Smooth muscle cell (in vitro differentiated cells): ENCODE results near the gene MAEA. TPM values are rescaled to one million over a fixed set of nuclear protein-coding genes. Genes with fewer than 3 reads are reported as not detected.

Experiments used
- DNase-seq: peaks from one replicate; lab custom pipeline; 2025; ENCODE audit not compliant: unreplicated experiment; lab: John Stamatoyannopoulos, UW
- H2AFZ ChIP-seq: fragments of 200-600 bp; sonication (generic); 2 replicates; pipeline ENCODE4 v1.6.0; 2016; ENCODE audit warnings: antibody characterized with exemption, low read depth, mild to moderate bottlenecking
- H3F3A ChIP-seq: fragments of 200-600 bp; sonication (generic); 2 replicates; pipeline ENCODE4 v1.6.0; 2017; ENCODE audit warnings: antibody characterized with exemption, low read depth
- H3K27ac ChIP-seq: fragments of 200-600 bp; sonication (generic); 2 replicates; pipeline ENCODE4 v1.5.1; 2016; ENCODE audit warnings: low read depth, mild to moderate bottlenecking
- H3K27me3 ChIP-seq: fragments of 200-600 bp; sonication (generic); 2 replicates; pipeline ENCODE4 v1.6.1; 2016; ENCODE audit warnings: low read depth, mild to moderate bottlenecking
- H3K36me3 ChIP-seq: fragments of 200-600 bp; sonication (generic); 2 replicates; pipeline ENCODE4 v1.5.1; 2016; ENCODE audit warnings: low read depth
- H3K4me1 ChIP-seq: fragments of 200-600 bp; sonication (generic); 2 replicates; pipeline ENCODE4 v1.5.1; 2016; ENCODE audit warnings: low read depth
- H3K4me2 ChIP-seq: fragments of 200-600 bp; sonication (generic); 2 replicates; pipeline ENCODE4 v1.6.0; 2016; ENCODE audit warnings: mild to moderate bottlenecking
- H3K4me3 ChIP-seq: fragments of 200-600 bp; sonication (generic); 2 replicates; pipeline ENCODE4 v1.5.1; 2016; ENCODE audit warnings: mild to moderate bottlenecking
- H3K79me2 ChIP-seq: fragments of 200-600 bp; sonication (generic); 2 replicates; pipeline ENCODE4 v1.6.0; 2016; ENCODE audit warnings: low read depth, mild to moderate bottlenecking
- H3K9ac ChIP-seq: fragments of 200-600 bp; sonication (generic); 2 replicates; pipeline ENCODE4 v1.6.0; 2016; ENCODE audit warnings: low read depth
- H3K9me3 ChIP-seq: fragments of 200-600 bp; sonication (generic); replicated peaks from 2 replicates; pipeline ENCODE4 v1.5.1; 2016; ENCODE audit warnings: low read depth
- H4K20me1 ChIP-seq: fragments of 200-600 bp; sonication (generic); 2 replicates; pipeline ENCODE4 v1.6.0; 2016; ENCODE audit warnings: low read depth
- WGBS: methylation state at CpG from one replicate; pipeline ENCODE4 v1.1.7; 2016; ENCODE audit warnings: low lambda C conversion rate; 5-methylcytosine and 5-hydroxymethylcytosine counted together
- polyA plus RNA-seq: library from polyadenylated mRNA; unstranded; fragments of >200 nt; fragmentation: Nextera tagmentation; extraction: Ambion mirVana; gene quantifications from 2 replicates; pipeline ENCODE4 v1.2.1, GENCODE V29; 2016
- total RNA-seq: library from RNA; depleted of rRNA; stranded (reverse); fragments of >200 nt; gene quantifications from 2 replicates; pipeline ENCODE4 v1.2.3, GENCODE V29; 2014
- TF ChIP-seq, protein P1 (sequence below): fragments of 200-600 bp; sonication (generic); IDR thresholded peaks from 2 replicates; pipeline ENCODE4 v1.5.1; 2017; ENCODE audit warnings: borderline replicate concordance, mild to moderate bottlenecking, antibody characterized with exemption; ENCODE audit not compliant: insufficient read depth, poor library complexity, severe bottlenecking

The MAEA gene
- total and polyA plus RNA-seq, 2 experiments from 2014 or later: 48.0 to 48.2 TPM

DNA sequence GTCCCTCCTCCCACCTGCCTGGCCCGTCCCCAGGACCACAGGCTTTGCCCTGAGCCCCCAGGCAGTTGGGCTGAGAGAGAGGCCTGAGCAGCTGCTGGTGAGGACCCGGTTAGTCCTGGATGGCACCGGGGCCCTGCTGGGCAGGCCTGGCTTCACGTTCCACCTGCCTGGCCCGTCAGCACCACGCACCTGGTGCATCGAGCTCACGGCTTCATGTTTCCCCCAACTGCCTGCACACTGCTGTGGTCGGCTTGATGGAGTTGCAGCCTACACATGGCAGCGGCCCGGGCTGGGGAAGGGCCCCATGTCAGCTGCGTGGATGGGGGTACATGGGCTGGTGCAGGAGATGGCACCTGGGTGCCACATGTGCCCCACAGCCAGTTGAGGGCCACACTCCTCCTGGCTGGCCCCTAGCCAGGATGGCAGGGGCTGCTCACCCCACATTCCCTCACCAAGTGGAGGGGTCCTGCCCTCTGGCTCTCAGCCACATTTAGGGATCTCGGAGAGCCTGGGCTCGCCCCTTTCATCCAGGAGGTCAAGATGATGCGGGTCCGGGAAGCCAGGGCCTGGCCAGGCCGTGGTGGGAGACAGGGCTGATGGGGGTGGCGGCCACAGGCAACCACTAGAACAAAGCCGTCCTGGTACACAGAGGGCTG, 88.0 kb downstream of the MAEA start:
- Histone ChIP-seq H3K9me3 (no peaks in the 10 kb centered on the region), H3K4me3 (no peak overlapping the region), H3K27ac (no peak overlapping the region), H3K9ac (no peak overlapping the region), H4K20me1 (no peaks in the 10 kb centered on the region), H3F3A (no peaks in the 10 kb centered on the region), H2AFZ (no peak overlapping the region), H3K79me2 (no peaks in the 10 kb centered on the region), H3K36me3 (no peaks in the 10 kb centered on the region), H3K4me1 (no peaks in the 10 kb centered on the region), H3K4me2 (no peak overlapping the region), H3K27me3 (no peaks in the 10 kb centered on the region)
- TF ChIP-seq, protein P1, sequence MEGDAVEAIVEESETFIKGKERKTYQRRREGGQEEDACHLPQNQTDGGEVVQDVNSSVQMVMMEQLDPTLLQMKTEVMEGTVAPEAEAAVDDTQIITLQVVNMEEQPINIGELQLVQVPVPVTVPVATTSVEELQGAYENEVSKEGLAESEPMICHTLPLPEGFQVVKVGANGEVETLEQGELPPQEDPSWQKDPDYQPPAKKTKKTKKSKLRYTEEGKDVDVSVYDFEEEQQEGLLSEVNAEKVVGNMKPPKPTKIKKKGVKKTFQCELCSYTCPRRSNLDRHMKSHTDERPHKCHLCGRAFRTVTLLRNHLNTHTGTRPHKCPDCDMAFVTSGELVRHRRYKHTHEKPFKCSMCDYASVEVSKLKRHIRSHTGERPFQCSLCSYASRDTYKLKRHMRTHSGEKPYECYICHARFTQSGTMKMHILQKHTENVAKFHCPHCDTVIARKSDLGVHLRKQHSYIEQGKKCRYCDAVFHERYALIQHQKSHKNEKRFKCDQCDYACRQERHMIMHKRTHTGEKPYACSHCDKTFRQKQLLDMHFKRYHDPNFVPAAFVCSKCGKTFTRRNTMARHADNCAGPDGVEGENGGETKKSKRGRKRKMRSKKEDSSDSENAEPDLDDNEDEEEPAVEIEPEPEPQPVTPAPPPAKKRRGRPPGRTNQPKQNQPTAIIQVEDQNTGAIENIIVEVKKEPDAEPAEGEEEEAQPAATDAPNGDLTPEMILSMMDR: no peak
- no peak for DNase-seq
- 90% methylated on average over 19 of the region's 19 CpGs for WGBS

DNA sequence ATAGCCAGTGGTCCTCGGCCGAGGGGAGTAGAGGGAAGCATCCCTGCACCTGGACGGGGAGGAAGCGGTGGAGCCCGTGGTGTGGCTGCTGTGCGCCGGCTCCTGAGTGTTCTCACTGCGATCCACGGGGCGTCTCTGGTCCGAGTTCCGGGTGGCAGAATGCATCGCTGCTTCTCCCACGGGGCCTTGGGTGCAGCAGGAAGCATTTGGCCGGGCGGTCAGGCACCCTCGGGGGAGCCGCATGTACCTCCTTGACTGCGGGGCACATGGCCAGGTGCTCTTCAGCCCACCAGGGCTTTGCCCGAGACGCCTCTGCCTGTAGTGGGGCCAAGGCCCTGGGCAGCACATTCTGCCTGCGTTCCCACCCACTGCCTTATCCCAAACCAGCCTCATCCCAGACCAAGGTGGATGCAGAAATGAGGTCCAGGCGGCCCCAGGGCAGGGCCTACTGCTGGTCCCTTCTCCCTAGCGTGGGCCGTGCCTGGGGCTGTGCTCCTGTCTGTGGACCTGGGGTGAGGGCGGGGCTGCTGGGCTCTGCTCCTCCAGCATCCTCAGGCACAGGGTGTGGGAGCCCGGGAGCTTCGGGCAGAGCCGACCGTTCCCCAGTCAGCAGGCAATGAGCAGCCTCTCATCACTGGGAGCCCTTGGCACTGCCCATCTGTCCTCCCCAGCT, 89.0 kb downstream of the MAEA start:
- Histone ChIP-seq H3F3A (no peaks in the 10 kb centered on the region), H3K9ac (no peak overlapping the region), H3K9me3 (no peaks in the 10 kb centered on the region), H3K27ac (no peak overlapping the region), H3K4me1 (no peaks in the 10 kb centered on the region), H4K20me1 (no peaks in the 10 kb centered on the region), H3K4me3 (no peak overlapping the region), H3K27me3 (no peaks in the 10 kb centered on the region), H3K4me2 (no peak overlapping the region), H2AFZ (no peak overlapping the region), H3K79me2 (no peaks in the 10 kb centered on the region), H3K36me3 (no peaks in the 10 kb centered on the region)
- no peak for DNase-seq
- WGBS: 96% methylated on average over 30 of the region's 30 CpGs
- TF ChIP-seq, protein P1: no peak

DNA sequence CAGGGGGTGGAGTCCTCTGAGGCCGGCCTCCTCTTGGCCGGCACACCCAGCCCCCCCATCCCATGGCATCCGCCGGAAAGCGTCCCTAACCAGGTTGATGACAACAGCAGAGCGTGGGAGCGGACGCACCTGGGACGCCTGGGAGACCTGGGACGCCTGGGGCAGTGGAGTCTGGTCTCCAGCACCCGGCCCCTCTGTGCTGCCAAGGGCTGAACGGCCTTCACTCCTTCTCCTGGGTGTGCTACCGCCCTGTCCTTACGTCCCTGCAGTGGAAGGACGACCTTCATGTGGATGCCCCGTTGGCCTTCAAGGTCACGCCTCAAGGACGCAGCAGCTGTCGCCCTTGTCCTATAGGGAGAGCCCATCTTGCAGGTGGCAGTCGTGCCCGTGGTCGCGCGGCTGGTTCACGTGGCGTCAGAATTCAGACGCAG, 89.7 kb downstream of the MAEA start:
- Histone ChIP-seq H4K20me1 (no peaks in the 10 kb centered on the region), H3K27ac (no peak overlapping the region), H3K9ac (no peak overlapping the region), H3K4me3 (no peak overlapping the region), H3K9me3 (no peaks in the 10 kb centered on the region), H3K79me2 (no peaks in the 10 kb centered on the region), H3K27me3 (no peaks in the 10 kb centered on the region), H3K36me3 (no peaks in the 10 kb centered on the region), H3F3A (no peaks in the 10 kb centered on the region), H3K4me1 (no peaks in the 10 kb centered on the region), H2AFZ (no peak overlapping the region), H3K4me2 (no peak overlapping the region)
- 96% methylated on average over 27 of the region's 27 CpGs for WGBS
- TF ChIP-seq, protein P1: no peak
- no peak for DNase-seq
